Fibroblast of pulmonary artery (primary cell): ENCODE data around the gene NBEA.

Experiments
- DNase-seq: peaks from one replicate; pipeline ENCODE4 v3.0.0-alpha.2; 2010; ENCODE audit warnings: low read depth
- H3K4me3 ChIP-seq: replicated peaks from 2 replicates; pipeline ENCODE4 v1.5.1; 2011; ENCODE audit warnings: low read depth, mild to moderate bottlenecking, control low read depth, low read length, moderate library complexity
- CTCF ChIP-seq: IDR thresholded peaks from 2 replicates; pipeline ENCODE4 v1.5.1; 2011; ENCODE audit warnings: mild to moderate bottlenecking, control low read depth, low read length, inconsistent platforms; ENCODE audit errors: missing control alignments

NBEA gene

GRCh38 chr13:35502456-35502855 is 560.4 kb downstream of the NBEA start:
- no peak overlapping the region for H3K4me3 ChIP-seq
- no peak for TF ChIP-seq CTCF
- DNase-seq = no peak

GRCh38 chr13:35512271-35512920 is 570.3 kb downstream of the NBEA start:
- H3K4me3 ChIP-seq = no peak overlapping the region
- no peak for TF ChIP-seq CTCF
- DNase-seq = peak; percentile 95

GRCh38 chr13:35514061-35514477 is 572.0 kb downstream of the NBEA start:
- H3K4me3 ChIP-seq = no peak overlapping the region
- TF ChIP-seq CTCF = no peak
- DNase-seq = no peak

- H3K4me3 ChIP-seq = no peak overlapping the region
- TF ChIP-seq CTCF = no peak
- no peak for DNase-seq
These were observed 572.9 kb downstream of the NBEA start for GRCh38 chr13:35514801-35515502.

GRCh38 chr13:35518337-35518946 is 576.4 kb downstream of the NBEA start:
- no peak for TF ChIP-seq CTCF
- no peak for DNase-seq
- H3K4me3 ChIP-seq = no peak overlapping the region

- no peak for TF ChIP-seq CTCF
- DNase-seq = no peak
- no peak overlapping the region for H3K4me3 ChIP-seq
These were observed 582.1 kb downstream of the NBEA start for GRCh38 chr13:35524171-35524570.
